ENCODE measurements around the gene TMUB1.

- TF ChIP-seq CTCF (IDR thresholded peaks at IDR 0.05; ENCODE audit: low read depth, low read length, poor library complexity, severe bottlenecking) (no peak), EZH2phosphoT487 (IDR thresholded peaks at IDR 0.05; ENCODE audit: borderline replicate concordance, low read length) (no peak)
Observed at GRCh38 chr7:151115836-151116418, 32.6 kb upstream of the TMUB1 start.

Data from DOHH2 (cell line).